Suprapubic skin (tissue), 4 donors: Measurements from ENCODE around the gene HLF.

Experiments
- EP300 ChIP-seq: sonication (generic); formaldehyde crosslinking; IDR thresholded peaks from one replicate; pipeline ENCODE4 v1.6.1; 2017; ENCODE audit warnings: antibody characterized with exemption
- POLR2AphosphoS5 ChIP-seq, 3 donors: sonication (generic); formaldehyde crosslinking; IDR thresholded peaks; one replicate each; pipeline ENCODE4 v1.6.1; 2017; ENCODE audit warnings: antibody characterized with exemption in 3 of 3
- TF ChIP-seq, protein P1 (sequence below), 2 donors: fragments of 200-600 bp in 1 of 2; fragments of 450-650 bp in 1 of 2; sonication (generic) in 1 of 2; IDR thresholded peaks; one replicate each; pipeline ENCODE4 v1.5.1; 2016 to 2019; ENCODE audit warnings: antibody characterized with exemption in 2 of 2, mild to moderate bottlenecking in 1 of 2, moderate library complexity in 1 of 2

- TF ChIP-seq, protein P1, sequence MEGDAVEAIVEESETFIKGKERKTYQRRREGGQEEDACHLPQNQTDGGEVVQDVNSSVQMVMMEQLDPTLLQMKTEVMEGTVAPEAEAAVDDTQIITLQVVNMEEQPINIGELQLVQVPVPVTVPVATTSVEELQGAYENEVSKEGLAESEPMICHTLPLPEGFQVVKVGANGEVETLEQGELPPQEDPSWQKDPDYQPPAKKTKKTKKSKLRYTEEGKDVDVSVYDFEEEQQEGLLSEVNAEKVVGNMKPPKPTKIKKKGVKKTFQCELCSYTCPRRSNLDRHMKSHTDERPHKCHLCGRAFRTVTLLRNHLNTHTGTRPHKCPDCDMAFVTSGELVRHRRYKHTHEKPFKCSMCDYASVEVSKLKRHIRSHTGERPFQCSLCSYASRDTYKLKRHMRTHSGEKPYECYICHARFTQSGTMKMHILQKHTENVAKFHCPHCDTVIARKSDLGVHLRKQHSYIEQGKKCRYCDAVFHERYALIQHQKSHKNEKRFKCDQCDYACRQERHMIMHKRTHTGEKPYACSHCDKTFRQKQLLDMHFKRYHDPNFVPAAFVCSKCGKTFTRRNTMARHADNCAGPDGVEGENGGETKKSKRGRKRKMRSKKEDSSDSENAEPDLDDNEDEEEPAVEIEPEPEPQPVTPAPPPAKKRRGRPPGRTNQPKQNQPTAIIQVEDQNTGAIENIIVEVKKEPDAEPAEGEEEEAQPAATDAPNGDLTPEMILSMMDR (IDR thresholded peaks at IDR 0.05), result no peak
- TF ChIP-seq EP300 (no peak), POLR2AphosphoS5 (IDR thresholded peaks at IDR 0.05) (no peak)
Observed at GRCh38 chr17:55254375-55254774, 10.4 kb upstream of the HLF start.
